WTC11 (cell line): Measurements from ENCODE around the gene CREB3L4.

Source experiments
- CREB1 ChIP-seq: sonication (generic); formaldehyde crosslinking; IDR thresholded peaks from 2 replicates; pipeline ENCODE4 v1.8.0; 2023; ENCODE audit warnings: mild to moderate bottlenecking, missing genetic modification reagents
- ESRRA ChIP-seq: sonication (generic); formaldehyde crosslinking; IDR thresholded peaks from 2 replicates; pipeline ENCODE4 v1.8.1; 2022; ENCODE audit warnings: mild to moderate bottlenecking, missing genetic modification reagents, borderline replicate concordance
- JAZF1 ChIP-seq: fragments of 250-450 bp; sonication (Bioruptor Pico); IDR thresholded peaks from 2 replicates; pipeline ENCODE4 v1.9.0; 2021; ENCODE audit warnings: moderate library complexity, mild to moderate bottlenecking, inconsistent platforms
- JUN ChIP-seq: sonication (generic); formaldehyde crosslinking; IDR thresholded peaks from 2 replicates; pipeline ENCODE4 v1.8.0; 2023; ENCODE audit warnings: mild to moderate bottlenecking, missing genetic modification reagents
- NFYB ChIP-seq: sonication (generic); formaldehyde crosslinking; conservative IDR thresholded peaks from 2 replicates; pipeline ENCODE4 v1.8.0; 2022; ENCODE audit warnings: low read depth, missing genetic modification reagents
- TEAD4 ChIP-seq: sonication (generic); formaldehyde crosslinking; IDR thresholded peaks from 2 replicates; pipeline ENCODE4 v1.8.0; 2022; ENCODE audit warnings: mild to moderate bottlenecking, missing genetic modification reagents
- ZBTB21 ChIP-seq: sonication (generic); formaldehyde crosslinking; IDR thresholded peaks from 2 replicates; pipeline ENCODE4 v1.8.1; 2023; ENCODE audit warnings: mild to moderate bottlenecking, missing genetic modification reagents, borderline replicate concordance
- ZNF232 ChIP-seq: sonication (generic); formaldehyde crosslinking; IDR thresholded peaks from 2 replicates; pipeline ENCODE4 v1.8.0; 2022; ENCODE audit warnings: mild to moderate bottlenecking, missing genetic modification reagents
- TF ChIP-seq, protein P1 (sequence below): fragments of 200-600 bp; IDR thresholded peaks from 2 replicates; pipeline ENCODE4 v1.8.0; 2022; ENCODE audit warnings: antibody characterized with exemption
- TF ChIP-seq, protein P2 (sequence below): sonication (generic); formaldehyde crosslinking; IDR thresholded peaks from 2 replicates; pipeline ENCODE4 v1.8.1; 2022; ENCODE audit warnings: mild to moderate bottlenecking, missing genetic modification reagents, moderate library complexity, borderline replicate concordance
- TF ChIP-seq, protein P3 (sequence below): sonication (generic); formaldehyde crosslinking; IDR thresholded peaks from 2 replicates; pipeline ENCODE4 v1.8.1; 2023; ENCODE audit warnings: mild to moderate bottlenecking, missing genetic modification reagents, moderate library complexity

DNA sequence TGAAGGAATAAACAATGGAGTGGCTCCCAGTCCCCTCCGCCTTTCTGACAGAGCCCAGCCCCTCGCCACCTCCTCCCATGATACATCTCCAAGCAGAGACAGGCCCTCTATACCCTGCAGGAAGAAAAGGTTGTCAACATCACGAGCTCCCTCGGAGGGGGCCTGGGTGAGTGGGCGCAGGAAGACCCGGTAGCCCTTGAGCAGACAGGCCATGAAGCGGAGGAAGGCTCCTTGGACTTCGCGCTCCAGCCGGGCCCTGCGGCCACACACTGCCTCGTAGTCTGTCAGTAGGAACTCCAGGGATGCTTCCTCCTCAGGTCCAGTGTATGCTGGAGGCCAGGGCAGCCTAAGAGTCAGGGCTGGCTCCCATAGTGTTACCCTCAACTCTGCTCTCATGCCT lies 28.2 kb upstream of the CREB3L4 start:
- no peak for TF ChIP-seq TEAD4
- no peak for TF ChIP-seq JAZF1 (CRISPR knock-in tag)
- TF ChIP-seq, protein P1, sequence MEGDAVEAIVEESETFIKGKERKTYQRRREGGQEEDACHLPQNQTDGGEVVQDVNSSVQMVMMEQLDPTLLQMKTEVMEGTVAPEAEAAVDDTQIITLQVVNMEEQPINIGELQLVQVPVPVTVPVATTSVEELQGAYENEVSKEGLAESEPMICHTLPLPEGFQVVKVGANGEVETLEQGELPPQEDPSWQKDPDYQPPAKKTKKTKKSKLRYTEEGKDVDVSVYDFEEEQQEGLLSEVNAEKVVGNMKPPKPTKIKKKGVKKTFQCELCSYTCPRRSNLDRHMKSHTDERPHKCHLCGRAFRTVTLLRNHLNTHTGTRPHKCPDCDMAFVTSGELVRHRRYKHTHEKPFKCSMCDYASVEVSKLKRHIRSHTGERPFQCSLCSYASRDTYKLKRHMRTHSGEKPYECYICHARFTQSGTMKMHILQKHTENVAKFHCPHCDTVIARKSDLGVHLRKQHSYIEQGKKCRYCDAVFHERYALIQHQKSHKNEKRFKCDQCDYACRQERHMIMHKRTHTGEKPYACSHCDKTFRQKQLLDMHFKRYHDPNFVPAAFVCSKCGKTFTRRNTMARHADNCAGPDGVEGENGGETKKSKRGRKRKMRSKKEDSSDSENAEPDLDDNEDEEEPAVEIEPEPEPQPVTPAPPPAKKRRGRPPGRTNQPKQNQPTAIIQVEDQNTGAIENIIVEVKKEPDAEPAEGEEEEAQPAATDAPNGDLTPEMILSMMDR = no peak
- TF ChIP-seq, protein P2, sequence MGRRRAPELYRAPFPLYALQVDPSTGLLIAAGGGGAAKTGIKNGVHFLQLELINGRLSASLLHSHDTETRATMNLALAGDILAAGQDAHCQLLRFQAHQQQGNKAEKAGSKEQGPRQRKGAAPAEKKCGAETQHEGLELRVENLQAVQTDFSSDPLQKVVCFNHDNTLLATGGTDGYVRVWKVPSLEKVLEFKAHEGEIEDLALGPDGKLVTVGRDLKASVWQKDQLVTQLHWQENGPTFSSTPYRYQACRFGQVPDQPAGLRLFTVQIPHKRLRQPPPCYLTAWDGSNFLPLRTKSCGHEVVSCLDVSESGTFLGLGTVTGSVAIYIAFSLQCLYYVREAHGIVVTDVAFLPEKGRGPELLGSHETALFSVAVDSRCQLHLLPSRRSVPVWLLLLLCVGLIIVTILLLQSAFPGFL (CRISPR knock-in tag) = no peak
- no peak for TF ChIP-seq ESRRA (CRISPR knock-in tag)
- no peak for TF ChIP-seq NFYB (CRISPR knock-in tag)
- TF ChIP-seq, protein P3, sequence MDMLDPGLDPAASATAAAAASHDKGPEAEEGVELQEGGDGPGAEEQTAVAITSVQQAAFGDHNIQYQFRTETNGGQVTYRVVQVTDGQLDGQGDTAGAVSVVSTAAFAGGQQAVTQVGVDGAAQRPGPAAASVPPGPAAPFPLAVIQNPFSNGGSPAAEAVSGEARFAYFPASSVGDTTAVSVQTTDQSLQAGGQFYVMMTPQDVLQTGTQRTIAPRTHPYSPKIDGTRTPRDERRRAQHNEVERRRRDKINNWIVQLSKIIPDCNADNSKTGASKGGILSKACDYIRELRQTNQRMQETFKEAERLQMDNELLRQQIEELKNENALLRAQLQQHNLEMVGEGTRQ (CRISPR knock-in tag) = no peak
- no peak for TF ChIP-seq ZNF232
- TF ChIP-seq JUN = no peak
- no peak for TF ChIP-seq CREB1
- TF ChIP-seq ZBTB21 (CRISPR knock-in tag) = no peak
